HL-60/S4 treated with retinoic acid at 250 ng/mL for 4 days and 3 days (cell line): ENCODE measurements around the gene TRMU.

Experiments used
- in situ Hi-C: fragments of 300-500 bp; cut with MboI; formaldehyde crosslinking; loops from 2 replicates; pipeline ENCODE4 v1.7.0; 2022; ENCODE audit warnings: low sequenced_read_pairs

The TRMU gene

GRCh38 chr22:46368422-46368821 is 32.9 kb downstream of the TRMU start:
- in situ Hi-C loops = loop anchor here (10.0 kb wide), 1 partner anchor 176 kb away; no protein-coding TSS in a partner anchor

DNA sequence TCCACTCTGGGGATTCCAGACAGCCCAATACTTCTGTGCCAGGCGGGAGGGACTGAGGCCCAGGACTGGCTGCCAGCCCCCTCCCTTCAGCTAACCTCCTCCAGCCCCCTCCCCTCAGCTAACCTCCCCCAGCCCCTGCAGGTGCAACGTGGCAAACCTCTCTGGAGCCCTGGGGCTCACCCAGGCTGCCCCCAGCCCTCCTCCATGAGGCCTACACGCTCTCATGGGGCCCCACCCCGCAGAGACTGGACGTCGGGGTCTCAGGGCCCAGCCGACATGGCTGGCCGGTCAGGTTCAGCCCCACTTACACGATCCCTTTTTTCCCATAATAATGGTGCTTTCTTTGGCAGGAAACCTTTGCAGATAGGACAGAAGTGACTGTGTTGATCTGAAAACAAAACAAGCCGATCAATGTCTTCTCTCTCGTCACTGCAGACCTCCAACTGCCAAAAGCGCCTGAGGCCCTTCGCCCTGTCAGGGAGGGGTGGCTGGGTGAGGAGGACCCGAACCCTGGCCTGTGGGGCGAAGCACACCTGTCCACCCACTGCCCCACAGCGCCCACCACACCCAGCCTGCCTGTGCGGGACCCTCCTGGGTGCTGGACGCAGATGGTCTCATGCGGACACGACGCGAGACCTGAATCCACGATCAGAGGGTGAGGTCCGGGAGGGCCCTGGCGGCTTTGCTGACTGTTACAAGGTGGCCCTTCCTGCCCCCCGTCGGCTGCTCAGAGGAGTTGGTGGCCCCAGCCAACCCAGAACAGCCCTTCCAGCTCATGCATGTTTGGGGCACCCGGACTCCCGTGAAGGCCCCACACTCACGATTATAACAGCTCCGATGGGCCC is 33.6 kb downstream of the TRMU start:
- in situ Hi-C loops = loop anchor here (10.0 kb wide), 1 partner anchor 176 kb away; no protein-coding TSS in a partner anchor

- in situ Hi-C loops = loop anchor here (10.0 kb wide), 1 partner anchor 175 kb away; no protein-coding TSS in a partner anchor
Measured at GRCh38 chr22:46369716-46370583, 34.4 kb downstream of the TRMU start.

GRCh38 chr22:46370584-46371291 is 35.2 kb downstream of the TRMU start:
- in situ Hi-C loops = no loop called here

DNA sequence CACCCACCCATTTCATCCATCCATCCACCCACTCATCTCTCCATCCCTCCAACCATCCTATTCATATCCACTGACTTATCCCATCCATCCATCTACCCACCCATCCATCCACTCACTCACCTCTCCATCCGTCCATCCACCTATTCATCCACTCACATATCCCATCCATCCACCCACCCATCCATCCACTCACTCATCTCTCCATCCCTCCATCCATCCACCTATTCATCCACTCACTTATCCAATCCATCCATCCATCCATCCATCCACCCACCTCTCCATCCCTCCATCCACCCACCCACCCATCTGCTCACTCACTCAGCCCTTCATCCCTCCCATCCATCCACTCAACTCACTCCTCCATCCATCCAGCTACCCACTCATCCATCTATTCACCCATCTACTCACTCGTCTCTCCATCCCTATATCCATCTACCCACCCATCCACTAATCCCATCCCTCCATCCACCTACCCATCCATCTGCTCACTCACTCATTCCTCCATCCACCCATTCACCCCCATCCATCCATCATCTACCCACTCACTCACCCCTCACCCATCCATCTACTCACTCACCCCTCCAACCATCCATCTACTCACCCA is 36.2 kb downstream of the TRMU start:
- in situ Hi-C loops = no loop called here

DNA sequence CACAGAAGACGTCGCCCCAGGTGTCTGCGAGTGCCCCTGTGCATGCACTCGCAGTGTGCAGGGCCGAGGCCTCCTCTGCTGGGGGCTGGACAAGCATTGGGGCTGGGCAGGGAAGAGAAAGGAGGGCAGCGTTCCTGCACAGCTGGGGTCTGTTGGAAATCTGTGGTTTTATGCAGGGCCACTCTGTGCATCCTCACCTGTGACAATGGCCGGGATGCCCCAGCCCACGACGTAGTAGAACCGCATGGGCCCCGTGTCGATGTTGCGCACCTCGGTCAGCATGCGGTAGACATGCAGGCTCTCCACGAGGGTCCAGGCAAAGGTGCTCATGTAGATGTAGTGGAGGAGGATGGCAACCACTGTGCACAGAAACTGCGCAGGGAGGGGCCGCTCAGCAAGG is 37.2 kb downstream of the TRMU start:
- in situ Hi-C loops = no loop called here

GRCh38 chr22:46373159-46373558 is 37.6 kb downstream of the TRMU start:
- in situ Hi-C loops = no loop called here

DNA sequence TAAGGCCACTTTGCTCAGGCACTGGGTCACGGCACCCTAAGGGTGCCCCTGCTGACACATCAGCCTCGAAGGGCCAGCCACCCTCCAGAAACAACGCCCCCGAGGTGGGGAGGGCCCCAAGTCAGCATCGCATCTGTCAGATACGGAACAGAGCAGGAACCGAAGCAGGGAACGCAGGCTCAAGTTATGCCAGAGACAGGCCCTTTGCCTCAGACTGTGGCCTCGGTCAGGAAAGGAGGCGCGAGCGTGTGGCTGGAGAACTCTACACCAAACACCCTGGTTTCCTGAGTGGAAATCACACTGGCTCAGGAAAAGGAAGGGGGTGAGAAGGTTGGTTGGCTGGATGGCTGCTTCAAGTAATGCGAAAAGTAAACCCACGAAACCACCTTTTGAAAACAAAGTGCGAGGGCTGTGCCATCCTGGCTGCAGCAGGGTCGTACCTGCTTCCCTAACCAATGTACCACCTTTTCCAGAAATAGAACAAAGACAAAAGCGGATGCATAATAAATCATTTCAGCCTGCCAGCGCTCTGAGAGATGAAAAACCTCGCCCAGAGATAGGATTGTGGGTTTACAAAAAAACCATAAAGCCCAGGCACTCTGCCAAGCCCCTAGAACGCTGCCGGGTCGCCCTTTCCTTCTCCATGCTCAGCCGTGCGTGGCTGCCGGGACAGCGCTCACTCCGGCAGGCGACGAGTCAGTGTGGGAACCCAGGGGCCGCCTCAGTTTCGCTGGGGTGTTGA is 38.6 kb downstream of the TRMU start:
- in situ Hi-C loops = no loop called here

DNA sequence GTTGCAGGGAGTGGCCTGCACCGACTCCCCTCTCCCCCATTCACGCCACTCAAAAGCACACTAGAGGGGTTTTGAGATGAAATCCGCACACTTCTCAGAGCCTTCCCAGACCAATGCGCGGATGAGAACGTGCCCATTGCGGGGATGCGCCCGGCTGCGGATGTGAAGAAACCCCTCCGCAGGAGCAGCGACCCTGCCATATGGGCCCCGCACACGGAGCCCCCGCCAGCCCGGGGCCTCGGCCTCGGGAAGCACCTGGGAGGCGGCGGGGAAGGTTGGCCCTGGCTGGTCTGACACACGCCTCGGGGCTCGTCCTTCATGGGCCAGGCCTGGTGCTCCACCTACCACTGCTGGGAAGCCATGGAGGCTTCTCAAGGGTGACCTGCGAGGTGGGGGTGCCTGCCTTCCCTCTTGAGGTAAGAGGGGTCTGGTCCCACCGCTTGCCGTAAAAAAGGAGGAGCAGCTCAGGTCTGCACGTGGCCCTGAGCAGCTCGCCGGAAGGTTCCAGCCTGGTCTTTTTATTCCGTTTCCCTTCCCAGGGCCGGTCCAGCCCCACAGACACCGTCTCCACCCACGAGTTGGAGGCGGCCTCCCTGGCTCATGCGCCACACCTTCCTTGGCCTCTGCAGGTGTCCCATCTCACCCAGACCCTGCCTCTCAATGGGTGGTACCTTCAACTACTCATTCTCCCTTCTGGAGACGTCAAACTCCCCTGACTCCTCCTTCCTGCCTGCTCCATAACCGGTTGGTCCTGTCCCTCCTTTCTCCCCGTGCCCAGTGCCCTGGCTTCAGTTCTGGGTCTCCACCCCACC is 39.4 kb downstream of the TRMU start:
- in situ Hi-C loops = no loop called here

DNA sequence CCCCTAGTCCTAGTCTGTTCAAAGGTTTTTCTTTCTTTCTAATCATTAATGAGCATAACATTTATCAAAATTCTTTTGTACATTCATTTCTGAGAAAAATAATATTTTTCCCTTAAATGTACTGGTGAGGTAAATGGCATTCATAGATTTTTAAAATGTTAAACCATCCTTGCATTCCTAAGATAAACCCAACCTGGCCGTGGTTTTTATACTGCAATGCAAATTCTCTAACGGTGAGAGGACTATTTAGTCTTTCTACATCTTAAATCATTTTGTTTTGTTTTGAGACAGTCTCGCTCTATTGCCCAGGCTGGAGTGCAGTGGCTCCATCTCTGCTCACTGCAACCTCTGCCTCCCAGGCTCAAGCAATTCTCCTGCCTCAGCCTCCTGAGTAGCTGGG is 40.6 kb downstream of the TRMU start:
- in situ Hi-C loops = no loop called here

- in situ Hi-C loops = no loop called here
Measured at GRCh38 chr22:46376908-46377524, 41.5 kb downstream of the TRMU start.

GRCh38 chr22:46377525-46378425 is 42.3 kb downstream of the TRMU start:
- in situ Hi-C loops = no loop called here

- in situ Hi-C loops = no loop called here
Measured at GRCh38 chr22:46378426-46379065, 43.0 kb downstream of the TRMU start.

- in situ Hi-C loops = no loop called here
Measured at GRCh38 chr22:46379066-46379930, 43.8 kb downstream of the TRMU start.

GRCh38 chr22:46380069-46380468 is 44.6 kb downstream of the TRMU start:
- in situ Hi-C loops = no loop called here

DNA sequence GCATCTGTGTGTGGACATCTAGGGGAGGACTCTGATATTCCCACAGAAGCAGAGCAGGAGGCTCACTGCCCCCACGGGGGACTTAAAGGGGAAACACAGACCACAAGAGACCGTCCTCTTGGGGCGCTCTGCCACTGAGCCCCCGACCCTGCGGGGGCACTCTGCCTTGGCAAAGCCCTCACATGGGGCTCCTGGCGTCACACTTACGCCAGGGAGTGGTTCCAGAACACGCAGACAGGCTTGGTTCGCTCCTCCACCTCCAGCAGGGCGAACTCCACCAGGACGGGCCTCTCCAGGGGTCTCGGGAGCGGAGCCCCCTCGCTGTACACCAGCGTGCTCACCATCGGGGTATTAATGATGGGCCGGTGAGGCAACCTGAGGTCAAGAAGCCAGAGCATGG is 45.1 kb downstream of the TRMU start:
- in situ Hi-C loops = no loop called here
